ENCODE data around the gene SCGB2A2.

The SCGB2A2 gene

DNA sequence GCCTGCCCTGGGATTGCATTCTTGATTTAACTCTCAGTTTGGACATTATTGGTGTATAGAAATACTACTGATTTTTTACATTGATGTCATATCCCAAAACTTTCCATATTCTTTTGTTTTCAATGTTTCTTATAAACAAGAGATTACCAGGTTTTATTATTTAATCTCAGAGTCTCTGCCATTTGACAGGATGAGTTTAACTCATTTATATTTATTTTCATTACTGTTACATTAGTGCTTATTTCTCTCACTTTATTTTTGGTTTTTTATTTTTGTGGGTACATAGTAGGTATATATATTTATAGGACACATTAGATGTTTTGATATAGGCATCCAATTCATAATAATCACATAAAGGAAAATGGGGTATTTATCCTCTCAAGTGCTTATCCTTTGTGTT, 38.0 kb downstream of the SCGB2A2 start:
- no peak for DNase-seq

DNA sequence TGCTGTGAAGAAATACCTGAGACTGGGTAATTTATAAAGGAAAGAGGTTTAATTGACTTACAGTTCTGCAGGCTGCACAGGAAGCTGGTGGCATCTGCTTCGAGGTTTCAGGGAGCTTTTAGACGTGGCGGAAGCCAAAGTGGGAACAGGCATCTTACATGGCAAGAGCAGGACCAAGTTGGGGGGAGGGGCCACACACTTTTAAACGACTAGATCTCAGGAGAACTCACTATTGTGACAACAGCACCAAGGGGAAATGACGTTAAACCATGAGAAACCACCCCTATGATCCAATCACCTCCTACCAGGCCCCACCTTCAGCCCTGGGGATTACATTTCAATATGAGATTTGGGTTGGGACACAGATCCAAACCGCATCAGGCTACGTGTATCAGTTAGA, 40.0 kb downstream of the SCGB2A2 start:
- DNase-seq = no peak

DNA sequence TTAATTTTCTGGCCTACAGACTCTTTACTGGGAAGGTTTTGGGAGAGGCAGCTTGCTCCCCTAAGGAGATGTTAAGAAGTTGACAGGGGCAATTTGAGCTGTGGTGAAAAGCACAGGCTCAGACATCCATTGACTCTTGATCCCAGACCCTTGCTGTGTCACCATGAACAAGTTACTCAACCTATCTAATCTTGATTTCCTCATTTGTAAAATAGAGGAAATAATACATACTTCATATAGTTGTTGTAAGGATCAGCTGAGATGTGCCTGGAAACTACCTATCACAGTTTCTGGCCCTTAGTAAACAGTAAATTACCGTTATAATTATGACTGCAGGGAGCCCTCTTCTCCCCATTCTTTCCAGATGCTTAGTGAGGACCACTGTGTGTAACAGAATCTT, 45.5 kb downstream of the SCGB2A2 start:
- no peak for DNase-seq

DNA sequence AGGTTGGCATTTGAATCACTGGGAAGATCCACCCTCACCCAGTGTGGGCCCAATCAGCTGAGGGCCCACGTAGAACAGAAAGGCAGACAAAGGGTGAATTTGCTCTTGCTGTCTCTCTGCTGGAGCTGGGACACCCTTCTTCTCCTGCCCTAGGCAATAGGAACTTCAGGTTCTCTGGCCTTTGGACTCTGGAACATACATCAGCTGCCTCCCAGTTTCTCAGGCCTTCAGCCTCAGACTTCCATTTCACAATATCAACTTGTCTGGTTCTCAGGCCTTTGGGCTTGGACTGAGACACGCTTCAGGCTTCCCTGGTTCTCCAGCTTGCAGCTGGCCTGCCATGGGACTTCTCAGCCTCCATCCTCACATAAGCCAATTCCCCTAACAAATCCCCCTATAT, 52.6 kb downstream of the SCGB2A2 start:
- no peak for DNase-seq

Measured in DMS153 (cell line).